Panc1 (cell line): Measurements from ENCODE around the gene MREG. TPM values are rescaled to one million over a fixed set of nuclear protein-coding genes. Genes with fewer than 3 reads are reported as not detected.

ENCODE experiments used
- ATAC-seq: fragments of 200-7000 bp; cut with Tn5 transposase; 2 replicates; pipeline ENCODE4 v1.9.1; 2020; ENCODE audit warnings: mild to moderate bottlenecking, moderate library complexity
- BruUV-seq: library from RNA; stranded (reverse); fragments of 400-500 nt; replicated peaks from 2 replicates; lab custom pipeline; 2021; lab: Mats Ljungman, UMichigan
- CTCF ChIA-PET: fragments of 300-600 bp; sonication (Branson Sonifier 250); formaldehyde crosslinking; loops from one replicate; lab custom pipeline; 2022; ENCODE audit warnings: antibody characterized with exemption; lab: Charles Lee
- POLR2A ChIA-PET: fragments of 300-600 bp; sonication (Branson Sonifier 250); formaldehyde crosslinking; loops from one replicate; lab custom pipeline; 2022; ENCODE audit warnings: antibody characterized with exemption; lab: Charles Lee
- DNase-seq: peaks from one replicate; pipeline ENCODE4 v3.0.0-alpha.2; 2010; ENCODE audit warnings: low read depth, low spot score
- H3K27ac ChIP-seq: 2 replicates; pipeline ENCODE4 v1.5.1; 2011; ENCODE audit warnings: mild to moderate bottlenecking, low read length, inconsistent platforms
- H3K27me3 ChIP-seq: fragments of 200-500 bp; sonication (Bioruptor generic); 2 replicates; pipeline ENCODE4 v1.6.0; 2014; ENCODE audit warnings: low read length, inconsistent platforms; ENCODE audit not compliant: control insufficient read depth, insufficient read depth
- H3K36me3 ChIP-seq: fragments of 200-500 bp; sonication (Bioruptor generic); 2 replicates; pipeline ENCODE4 v1.5.1; 2014; ENCODE audit warnings: inconsistent platforms, mild to moderate bottlenecking, low read length, moderate library complexity; ENCODE audit not compliant: control insufficient read depth, insufficient read depth
- H3K4me1 ChIP-seq: 2 replicates; pipeline ENCODE4 v1.5.1; 2011; ENCODE audit warnings: inconsistent platforms, mild to moderate bottlenecking, low read length, moderate library complexity; ENCODE audit not compliant: control insufficient read depth, insufficient read depth
- H3K4me3 ChIP-seq, 2 experiments: 2 replicates each; pipeline ENCODE4 v1.5.1; 2011 to 2012; ENCODE audit warnings: low read depth in 2 of 2, low read length in 2 of 2, mild to moderate bottlenecking in 2 of 2, inconsistent platforms in 1 of 2, moderate library complexity in 1 of 2
- H3K9me3 ChIP-seq: fragments of 200-500 bp; sonication (Bioruptor generic); 2 replicates; pipeline ENCODE4 v1.5.1; 2014; ENCODE audit warnings: low read depth, mild to moderate bottlenecking, inconsistent platforms, low read length, moderate library complexity; ENCODE audit not compliant: control insufficient read depth, insufficient read depth
- POLR2AphosphoS5 ChIP-seq: IDR thresholded peaks from 2 replicates; pipeline ENCODE4 v1.6.1; 2012; ENCODE audit warnings: mild to moderate bottlenecking, low read depth, low read length, moderate library complexity
- SIN3A ChIP-seq: IDR thresholded peaks from 2 replicates; pipeline ENCODE4 v1.6.1; 2012; ENCODE audit warnings: low read depth, mild to moderate bottlenecking, low read length, moderate library complexity, borderline replicate concordance; ENCODE audit not compliant: insufficient read depth
- TCF7L2 ChIP-seq: IDR thresholded peaks from 2 replicates; pipeline ENCODE4 v1.6.1; 2011; ENCODE audit warnings: mild to moderate bottlenecking, low read depth, low read length, inconsistent platforms
- in situ Hi-C: cut with HindIII; loops from 2 replicates; pipeline ENCODE4 v1.10.0; 2016; ENCODE audit warnings: low sequenced_read_pairs, low pct_unique_long_range_greater_than_20kb
- intact Hi-C: fragments of 100-400 bp; cut with micrococcal nuclease; formaldehyde crosslinking; loops from one replicate; pipeline ENCODE4 v1.10.0; 2022; ENCODE audit not compliant: unreplicated experiment
- total RNA-seq: library from RNA; stranded (reverse); gene quantifications from one replicate; pipeline ENCODE4 v1.2.1, GENCODE V29; 2021; ENCODE audit not compliant: unreplicated experiment
- TF ChIP-seq, protein P1 (sequence below): fragments of 450-650 bp; IDR thresholded peaks from 2 replicates; pipeline ENCODE4 v1.5.1; 2017; ENCODE audit warnings: mild to moderate bottlenecking
- TF ChIP-seq, protein P2 (sequence below), 2 experiments: IDR thresholded peaks; 2 replicates each; pipeline ENCODE4 v1.6.1; 2011 to 2012; ENCODE audit warnings: low read depth in 2 of 2, control low read depth in 1 of 2, low read length in 1 of 2, mild to moderate bottlenecking in 1 of 2, moderate library complexity in 1 of 2; ENCODE audit not compliant: insufficient read depth in 1 of 2

Gene MREG
- total RNA-seq, 1 experiment from 2014 or later, result 19.2 TPM

DNA sequence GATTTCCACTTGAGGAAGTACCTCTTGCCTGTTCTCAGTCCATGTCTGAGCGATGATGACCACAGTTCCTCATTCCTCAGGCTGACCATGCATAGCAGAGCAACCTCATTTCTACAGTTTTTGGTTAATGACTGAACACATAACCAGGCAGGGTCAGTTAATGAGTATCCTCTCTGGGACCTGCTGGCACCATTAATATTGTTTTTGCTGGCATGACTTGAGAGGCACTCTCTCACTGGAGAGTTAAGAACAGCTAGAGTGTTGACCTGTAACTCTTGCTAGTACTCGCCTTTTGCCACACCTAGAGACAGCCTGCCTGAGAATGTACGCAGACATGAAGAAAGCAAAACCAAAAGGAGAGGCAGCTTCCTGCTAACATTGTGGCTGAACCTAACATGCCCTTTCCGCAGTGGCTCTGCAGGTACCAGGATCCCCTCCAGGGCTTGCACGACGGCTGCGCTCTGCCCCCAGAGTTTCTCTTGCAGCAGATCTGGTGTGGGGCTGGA lies 44.4 kb upstream of the MREG start:
- ChIA-PET CTCF (interaction anchor here (0.6 to 0.7 kb wide), 2 partner anchors 9 to 1851 kb away, joined by 3 read pairs; no protein-coding TSS in a partner anchor), POLR2A (no interaction called here)
- Histone ChIP-seq H3K27me3 (no peaks in the 10 kb centered on the region), H3K36me3 (no peaks in the 10 kb centered on the region; the same call in none of the 2 replicates), H3K4me1 (no peaks in the 10 kb centered on the region), H3K27ac (no peak overlapping the region), H3K9me3 (no peaks in the 10 kb centered on the region), H3K4me3 (no peak overlapping the region)
- ATAC-seq, result peak; percentile 38; the same call in 1 of the 2 replicates
- BruUV-seq, result no TSS peak
- intact Hi-C loops, result no loop called here
- in situ Hi-C loops, result no loop called here
- TF ChIP-seq, protein P1, sequence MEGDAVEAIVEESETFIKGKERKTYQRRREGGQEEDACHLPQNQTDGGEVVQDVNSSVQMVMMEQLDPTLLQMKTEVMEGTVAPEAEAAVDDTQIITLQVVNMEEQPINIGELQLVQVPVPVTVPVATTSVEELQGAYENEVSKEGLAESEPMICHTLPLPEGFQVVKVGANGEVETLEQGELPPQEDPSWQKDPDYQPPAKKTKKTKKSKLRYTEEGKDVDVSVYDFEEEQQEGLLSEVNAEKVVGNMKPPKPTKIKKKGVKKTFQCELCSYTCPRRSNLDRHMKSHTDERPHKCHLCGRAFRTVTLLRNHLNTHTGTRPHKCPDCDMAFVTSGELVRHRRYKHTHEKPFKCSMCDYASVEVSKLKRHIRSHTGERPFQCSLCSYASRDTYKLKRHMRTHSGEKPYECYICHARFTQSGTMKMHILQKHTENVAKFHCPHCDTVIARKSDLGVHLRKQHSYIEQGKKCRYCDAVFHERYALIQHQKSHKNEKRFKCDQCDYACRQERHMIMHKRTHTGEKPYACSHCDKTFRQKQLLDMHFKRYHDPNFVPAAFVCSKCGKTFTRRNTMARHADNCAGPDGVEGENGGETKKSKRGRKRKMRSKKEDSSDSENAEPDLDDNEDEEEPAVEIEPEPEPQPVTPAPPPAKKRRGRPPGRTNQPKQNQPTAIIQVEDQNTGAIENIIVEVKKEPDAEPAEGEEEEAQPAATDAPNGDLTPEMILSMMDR, result no peak
- TF ChIP-seq, protein P2, sequence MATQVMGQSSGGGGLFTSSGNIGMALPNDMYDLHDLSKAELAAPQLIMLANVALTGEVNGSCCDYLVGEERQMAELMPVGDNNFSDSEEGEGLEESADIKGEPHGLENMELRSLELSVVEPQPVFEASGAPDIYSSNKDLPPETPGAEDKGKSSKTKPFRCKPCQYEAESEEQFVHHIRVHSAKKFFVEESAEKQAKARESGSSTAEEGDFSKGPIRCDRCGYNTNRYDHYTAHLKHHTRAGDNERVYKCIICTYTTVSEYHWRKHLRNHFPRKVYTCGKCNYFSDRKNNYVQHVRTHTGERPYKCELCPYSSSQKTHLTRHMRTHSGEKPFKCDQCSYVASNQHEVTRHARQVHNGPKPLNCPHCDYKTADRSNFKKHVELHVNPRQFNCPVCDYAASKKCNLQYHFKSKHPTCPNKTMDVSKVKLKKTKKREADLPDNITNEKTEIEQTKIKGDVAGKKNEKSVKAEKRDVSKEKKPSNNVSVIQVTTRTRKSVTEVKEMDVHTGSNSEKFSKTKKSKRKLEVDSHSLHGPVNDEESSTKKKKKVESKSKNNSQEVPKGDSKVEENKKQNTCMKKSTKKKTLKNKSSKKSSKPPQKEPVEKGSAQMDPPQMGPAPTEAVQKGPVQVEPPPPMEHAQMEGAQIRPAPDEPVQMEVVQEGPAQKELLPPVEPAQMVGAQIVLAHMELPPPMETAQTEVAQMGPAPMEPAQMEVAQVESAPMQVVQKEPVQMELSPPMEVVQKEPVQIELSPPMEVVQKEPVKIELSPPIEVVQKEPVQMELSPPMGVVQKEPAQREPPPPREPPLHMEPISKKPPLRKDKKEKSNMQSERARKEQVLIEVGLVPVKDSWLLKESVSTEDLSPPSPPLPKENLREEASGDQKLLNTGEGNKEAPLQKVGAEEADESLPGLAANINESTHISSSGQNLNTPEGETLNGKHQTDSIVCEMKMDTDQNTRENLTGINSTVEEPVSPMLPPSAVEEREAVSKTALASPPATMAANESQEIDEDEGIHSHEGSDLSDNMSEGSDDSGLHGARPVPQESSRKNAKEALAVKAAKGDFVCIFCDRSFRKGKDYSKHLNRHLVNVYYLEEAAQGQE (IDR thresholded peaks at IDR 0.05; ENCODE audit: insufficient read depth in 1 of 2, low read depth in 2 of 2, low read length in 1 of 2), result no peak
- TF ChIP-seq POLR2AphosphoS5, result no peak
- no peak for TF ChIP-seq SIN3A
- no peak for TF ChIP-seq TCF7L2
- DNase-seq, result no peak

DNA sequence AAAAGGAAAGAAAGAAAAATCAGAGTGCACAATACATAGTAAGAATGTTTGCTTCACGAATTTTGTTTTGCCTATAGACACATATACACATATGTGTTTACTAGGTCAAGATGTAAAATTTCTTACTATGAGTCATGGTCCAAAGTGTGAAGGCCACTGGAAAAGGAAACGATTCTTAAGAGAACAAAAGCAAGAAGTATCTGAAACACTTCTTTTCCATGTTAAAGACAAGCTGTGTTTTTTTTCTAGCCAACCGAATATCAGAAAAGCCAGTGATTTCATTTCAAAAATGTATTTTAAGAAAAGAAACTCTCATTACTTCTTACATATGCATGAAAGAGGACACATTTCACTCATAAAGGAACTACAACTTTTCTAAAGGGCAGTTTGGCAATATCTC lies 43.4 kb upstream of the MREG start:
- POLR2A ChIA-PET, result no interaction called here
- TF ChIP-seq TCF7L2, result no peak
- TF ChIP-seq SIN3A, result no peak
- TF ChIP-seq, protein P2 (IDR thresholded peaks at IDR 0.05; ENCODE audit: insufficient read depth in 1 of 2, low read depth in 2 of 2, low read length in 1 of 2), result no peak
- TF ChIP-seq POLR2AphosphoS5, result no peak
- TF ChIP-seq, protein P1, result no peak
- Histone ChIP-seq H3K27me3 (no peaks in the 10 kb centered on the region), H3K4me1 (no peaks in the 10 kb centered on the region), H3K9me3 (no peaks in the 10 kb centered on the region), H3K36me3 (no peaks in the 10 kb centered on the region; the same call in none of the 2 replicates), H3K27ac (no peak overlapping the region), H3K4me3 (no peak overlapping the region)
- CTCF ChIA-PET, result no interaction called here
- intact Hi-C loops (no loop called here), in situ Hi-C loops (no loop called here)
- BruUV-seq, result no TSS peak
- ATAC-seq (no peak), DNase-seq (no peak)
